Calu3 (cell line): ENCODE results near the gene ATP8A2. TPM values are rescaled to one million over a fixed set of nuclear protein-coding genes. Genes with fewer than 3 reads are reported as not detected.

Experiments
- BruUV-seq: library from RNA; stranded (reverse); fragments of 400-500 nt; replicated peaks from 2 replicates; lab custom pipeline; 2021; lab: Mats Ljungman, UMichigan
- CTCF ChIA-PET: fragments of 300-600 bp; sonication (Branson Sonifier 250); formaldehyde crosslinking; loops from one replicate; lab custom pipeline; 2022; ENCODE audit warnings: antibody characterized with exemption; lab: Charles Lee
- DNase-seq: peaks from one replicate; pipeline ENCODE4 v3.0.0; 2022
- H3K27ac Mint-ChIP-seq: one replicate; pipeline ENCODE4 v1.8.0; 2022; ENCODE audit warnings: mixed read lengths; ENCODE audit not compliant: unreplicated experiment
- H3K27me3 Mint-ChIP-seq: one replicate; pipeline ENCODE4 v1.8.0; 2022; ENCODE audit warnings: mixed read lengths; ENCODE audit not compliant: unreplicated experiment
- H3K36me3 Mint-ChIP-seq: one replicate; pipeline ENCODE4 v1.8.0; 2022; ENCODE audit warnings: mild to moderate bottlenecking, moderate library complexity, mixed read lengths; ENCODE audit not compliant: insufficient read depth, unreplicated experiment
- H3K4me1 Mint-ChIP-seq: one replicate; pipeline ENCODE4 v1.8.0; 2022; ENCODE audit warnings: mild to moderate bottlenecking, low read depth, mixed read lengths; ENCODE audit not compliant: unreplicated experiment
- H3K4me3 Mint-ChIP-seq: one replicate; pipeline ENCODE4 v1.8.0; 2022; ENCODE audit warnings: mild to moderate bottlenecking, low read depth, moderate library complexity, mixed read lengths; ENCODE audit not compliant: unreplicated experiment
- H3K9me3 Mint-ChIP-seq: one replicate; pipeline ENCODE4 v1.8.0; 2022; ENCODE audit warnings: low read depth, mixed read lengths; ENCODE audit not compliant: unreplicated experiment
- CTCF ChIP-seq: fragments of 200-600 bp; IDR thresholded peaks from one replicate; pipeline ENCODE4 v1.8.0; 2022; ENCODE audit warnings: antibody characterized with exemption; ENCODE audit not compliant: unreplicated experiment
- intact Hi-C: fragments of 100-400 bp; cut with micrococcal nuclease; formaldehyde crosslinking; loops from one replicate; pipeline ENCODE4 v1.10.0; 2022; ENCODE audit not compliant: unreplicated experiment
- total RNA-seq: library from RNA; stranded (reverse); gene quantifications from 2 replicates; pipeline ENCODE4 v1.2.3, GENCODE V29; 2022

ATP8A2 gene
- total RNA-seq, 1 experiment from 2014 or later = 0.05 TPM

- peaks cover 57% of the 10 kb centered on the region for H3K27me3 Mint-ChIP-seq
- no peaks in the 10 kb centered on the region for H3K9me3 Mint-ChIP-seq
- DNase-seq = no peak
- CTCF ChIA-PET = no interaction called here
- no peaks in the 10 kb centered on the region for H3K36me3 Mint-ChIP-seq
- intact Hi-C loops = no loop called here
- no peak overlapping the region for H3K27ac Mint-ChIP-seq
- TF ChIP-seq CTCF = no peak
- no peak overlapping the region for H3K4me3 Mint-ChIP-seq
- H3K4me1 Mint-ChIP-seq = no peaks in the 10 kb centered on the region
- no TSS peak for BruUV-seq
Observed at GRCh38 chr13:25380741-25381324, 9.1 kb downstream of the ATP8A2 start.

GRCh38 chr13:25384758-25385410 lies 13.1 kb downstream of the ATP8A2 start:
- intact Hi-C loops = no loop called here
- Mint-ChIP-seq H3K36me3 (no peaks in the 10 kb centered on the region), H3K27me3 (peaks cover 73% of the 10 kb centered on the region), H3K9me3 (no peaks in the 10 kb centered on the region), H3K4me1 (no peaks in the 10 kb centered on the region), H3K27ac (no peak overlapping the region), H3K4me3 (no peak overlapping the region)
- no peak for DNase-seq
- no TSS peak for BruUV-seq
- CTCF ChIA-PET = no interaction called here
- no peak for TF ChIP-seq CTCF

- CTCF ChIA-PET = interaction anchor here (0.6 kb wide), 1 partner anchor 292 kb away, joined by 4 read pairs; no protein-coding TSS in a partner anchor
- Mint-ChIP-seq H3K4me3 (no peak overlapping the region), H3K36me3 (no peaks in the 10 kb centered on the region), H3K27me3 (peaks cover 61% of the 10 kb centered on the region), H3K9me3 (no peaks in the 10 kb centered on the region), H3K4me1 (no peaks in the 10 kb centered on the region), H3K27ac (no peak overlapping the region)
- no TSS peak for BruUV-seq
- TF ChIP-seq CTCF = no peak
- DNase-seq = no peak
- intact Hi-C loops = no loop called here
Observed at GRCh38 chr13:25391932-25392331, 20.2 kb downstream of the ATP8A2 start.

DNA sequence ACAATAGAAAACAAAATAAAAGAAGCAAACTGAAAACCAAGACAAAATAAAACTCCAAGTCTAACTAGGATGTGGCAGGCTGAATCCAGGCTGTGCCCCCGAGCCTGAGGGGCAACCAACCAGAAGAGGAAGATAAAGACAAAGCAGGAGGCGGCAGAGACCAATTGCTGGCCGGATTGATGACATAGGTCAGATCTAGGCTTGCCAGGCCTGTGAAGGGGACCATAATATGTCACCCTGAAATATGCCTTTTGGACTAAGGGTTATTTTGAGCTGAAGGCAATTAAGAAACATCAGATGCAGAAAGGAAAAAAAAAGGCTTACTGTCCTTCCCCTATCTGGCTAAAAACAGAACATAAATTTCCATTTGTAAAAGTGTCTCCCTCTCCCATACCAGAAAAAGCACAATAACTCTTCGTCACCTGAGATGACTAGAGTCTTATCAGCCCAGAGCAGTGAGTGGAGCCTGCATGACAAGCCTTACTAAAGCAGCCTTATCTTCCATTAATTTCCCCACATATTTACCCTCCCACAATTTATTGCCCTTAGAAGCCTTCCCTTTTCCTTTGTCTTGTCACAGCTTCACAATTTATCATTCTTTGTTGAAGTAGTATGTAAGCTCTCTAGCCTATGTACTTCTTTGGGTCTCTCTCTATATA lies 22.8 kb downstream of the ATP8A2 start:
- Mint-ChIP-seq H3K27me3 (peaks cover 64% of the 10 kb centered on the region), H3K4me3 (no peak overlapping the region), H3K9me3 (no peaks in the 10 kb centered on the region), H3K4me1 (no peaks in the 10 kb centered on the region), H3K36me3 (no peaks in the 10 kb centered on the region), H3K27ac (no peak overlapping the region)
- DNase-seq = no peak
- intact Hi-C loops = no loop called here
- CTCF ChIA-PET = no interaction called here
- no TSS peak for BruUV-seq
- TF ChIP-seq CTCF = no peak
